Fibroblast of lung (primary cell): ENCODE data around the gene AOAH. TPM values are rescaled to one million over a fixed set of nuclear protein-coding genes. Genes with fewer than 3 reads are reported as not detected.

Experiments
- DNase-seq, 2 donors: peaks; one replicate each; pipeline versions ENCODE4 v3.0.0 to v3.0.0-alpha.2; 2010; ENCODE audit warnings: low read depth in 2 of 2
- H2AFZ ChIP-seq: 2 replicates; pipeline ENCODE4 v1.5.1; 2012; ENCODE audit warnings: low read length, control low read depth, inconsistent platforms
- H3K27ac ChIP-seq: 2 replicates; pipeline ENCODE4 v1.5.1; 2011; ENCODE audit warnings: low read length, control low read depth; ENCODE audit not compliant: insufficient read depth
- H3K27me3 ChIP-seq: 2 replicates; pipeline ENCODE4 v1.5.1; 2011; ENCODE audit warnings: mild to moderate bottlenecking, low read length; ENCODE audit not compliant: control insufficient read depth, insufficient read depth
- H3K36me3 ChIP-seq: 2 replicates; pipeline ENCODE4 v1.5.1; 2011; ENCODE audit warnings: low read length; ENCODE audit not compliant: control insufficient read depth, insufficient read depth
- H3K4me1 ChIP-seq: 2 replicates; pipeline ENCODE4 v1.5.1; 2011; ENCODE audit warnings: low read length; ENCODE audit not compliant: control insufficient read depth, insufficient read depth; ENCODE audit errors: extremely low read depth
- H3K4me2 ChIP-seq: 2 replicates; pipeline ENCODE4 v1.5.1; 2011; ENCODE audit warnings: low read length, control low read depth; ENCODE audit not compliant: insufficient read depth; ENCODE audit errors: extremely low read depth
- H3K4me3 ChIP-seq, 4 experiments: fragments of 200-600 bp in 1 of 4; sonication (generic) in 1 of 4; replicated peaks in 1 of 4; 2 replicates each; pipeline ENCODE4 v1.5.1; 2011 to 2016; ENCODE audit warnings: low read length in 4 of 4, low read depth in 3 of 4, mild to moderate bottlenecking in 3 of 4, control low read depth in 2 of 4, inconsistent platforms in 1 of 4, mixed read lengths in 1 of 4; ENCODE audit not compliant: insufficient read depth in 1 of 4; ENCODE audit errors: control extremely low read depth in 1 of 4
- H3K79me2 ChIP-seq: 2 replicates; pipeline ENCODE4 v1.5.1; 2012; ENCODE audit warnings: mild to moderate bottlenecking, low read length, inconsistent platforms; ENCODE audit not compliant: control insufficient read depth, insufficient read depth
- H3K9ac ChIP-seq: 2 replicates; pipeline ENCODE4 v1.5.1; 2011; ENCODE audit warnings: mild to moderate bottlenecking, low read length, control low read depth; ENCODE audit not compliant: insufficient read depth
- H3K9me3 ChIP-seq: 2 replicates; pipeline ENCODE4 v1.5.1; 2012; ENCODE audit warnings: low read depth, low read length; ENCODE audit not compliant: control insufficient read depth, insufficient read depth
- H4K20me1 ChIP-seq: 2 replicates; pipeline ENCODE4 v1.5.1; 2011; ENCODE audit warnings: low read length; ENCODE audit not compliant: control insufficient read depth, insufficient read depth; ENCODE audit errors: extremely low read depth
- CTCF ChIP-seq, 2 donors: IDR thresholded peaks in 1 of 2; conservative IDR thresholded peaks in 1 of 2; 1 replicate in 1 of 2; 2 replicates in 1 of 2; pipeline ENCODE4 v1.5.1; 2011 to 2012; ENCODE audit warnings: low read length in 2 of 2, control low read depth in 1 of 2, inconsistent platforms in 1 of 2, low read depth in 1 of 2, mild to moderate bottlenecking in 1 of 2
- EZH2 ChIP-seq: IDR thresholded peaks from 2 replicates; pipeline ENCODE4 v1.5.1; 2012; ENCODE audit warnings: low read length, control low read depth, mild to moderate bottlenecking; ENCODE audit errors: missing control alignments
- polyA plus RNA-seq, 2 donors: library from polyadenylated mRNA; depleted of rRNA in 1 of 2; stranded (reverse) in 1 of 2; unstranded in 1 of 2; fragments of >200 nt; gene quantifications; 2 replicates each; pipeline ENCODE4 v1.2.1, GENCODE V29; 2011 to 2012; ENCODE audit warnings: missing spikeins in 1 of 2
- total RNA-seq: library from RNA; depleted of rRNA; stranded (reverse); fragments of >200 nt; gene quantifications from 2 replicates; pipeline ENCODE4 v1.2.1, GENCODE V29; 2014

AOAH gene
- total and polyA plus RNA-seq, 2 donors (not counting 1 experiment from before 2014, with no cell fraction given) = not detected

DNA sequence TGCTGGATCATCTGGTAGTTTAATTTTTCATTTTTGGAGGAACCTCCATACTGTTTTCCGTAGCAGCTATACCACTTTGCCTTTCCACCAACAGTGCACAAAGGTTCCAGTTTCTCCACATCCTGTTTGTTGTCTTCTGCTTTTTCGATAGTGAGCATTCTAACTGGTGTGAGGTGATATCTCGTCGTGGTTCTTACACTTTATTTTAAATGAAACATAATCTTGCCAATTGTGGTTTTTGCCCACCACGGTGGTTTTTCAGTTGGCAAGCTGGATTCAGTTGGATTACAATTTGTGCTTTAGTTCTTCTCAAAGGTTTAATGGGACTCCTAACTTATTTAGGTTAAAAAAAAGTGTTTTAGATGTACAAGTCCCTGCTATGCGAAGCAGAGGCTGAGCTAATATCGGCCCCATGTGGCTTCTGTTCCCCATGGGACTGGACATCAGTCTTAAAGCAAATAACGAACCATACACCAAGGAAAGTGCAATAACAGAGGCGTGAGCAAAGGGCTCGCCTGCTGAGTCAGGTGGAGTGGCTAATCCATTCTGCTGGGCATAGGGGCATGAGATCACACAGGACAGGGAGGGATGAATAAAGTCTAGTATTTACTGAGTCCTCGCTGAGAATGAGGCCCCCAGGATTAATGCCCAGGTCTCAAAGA, 153.6 kb downstream of the AOAH start:
- Histone ChIP-seq H4K20me1 (no peaks in the 10 kb centered on the region), H3K36me3 (no peaks in the 10 kb centered on the region), H3K4me3 (no peak overlapping the region), H3K9me3 (no peaks in the 10 kb centered on the region), H3K27me3 (no peaks in the 10 kb centered on the region), H3K9ac (no peak overlapping the region), H3K79me2 (no peaks in the 10 kb centered on the region), H3K27ac (no peak overlapping the region), H3K4me1 (no peaks in the 10 kb centered on the region), H2AFZ (no peak overlapping the region), H3K4me2 (no peak overlapping the region)
- TF ChIP-seq EZH2 = no peak
- no peak for TF ChIP-seq CTCF (conservative IDR thresholded peaks at IDR 0.05 in 1 of 2, IDR thresholded peaks at IDR 0.05 in 1 of 2; ENCODE audit: low read depth in 1 of 2, low read length in 2 of 2)
- DNase-seq = no peak

- Histone ChIP-seq H2AFZ (no peak overlapping the region), H3K4me2 (no peak overlapping the region), H3K27ac (no peak overlapping the region), H3K4me3 (no peak overlapping the region), H3K4me1 (no peaks in the 10 kb centered on the region), H4K20me1 (no peaks in the 10 kb centered on the region), H3K9ac (no peak overlapping the region), H3K9me3 (no peaks in the 10 kb centered on the region), H3K27me3 (no peaks in the 10 kb centered on the region), H3K36me3 (no peaks in the 10 kb centered on the region), H3K79me2 (no peaks in the 10 kb centered on the region)
- TF ChIP-seq EZH2 (no peak), CTCF (conservative IDR thresholded peaks at IDR 0.05 in 1 of 2, IDR thresholded peaks at IDR 0.05 in 1 of 2; ENCODE audit: low read depth in 1 of 2, low read length in 2 of 2) (no peak)
- no peak for DNase-seq
Measured at GRCh38 chr7:36568452-36568849, 155.8 kb downstream of the AOAH start.

DNA sequence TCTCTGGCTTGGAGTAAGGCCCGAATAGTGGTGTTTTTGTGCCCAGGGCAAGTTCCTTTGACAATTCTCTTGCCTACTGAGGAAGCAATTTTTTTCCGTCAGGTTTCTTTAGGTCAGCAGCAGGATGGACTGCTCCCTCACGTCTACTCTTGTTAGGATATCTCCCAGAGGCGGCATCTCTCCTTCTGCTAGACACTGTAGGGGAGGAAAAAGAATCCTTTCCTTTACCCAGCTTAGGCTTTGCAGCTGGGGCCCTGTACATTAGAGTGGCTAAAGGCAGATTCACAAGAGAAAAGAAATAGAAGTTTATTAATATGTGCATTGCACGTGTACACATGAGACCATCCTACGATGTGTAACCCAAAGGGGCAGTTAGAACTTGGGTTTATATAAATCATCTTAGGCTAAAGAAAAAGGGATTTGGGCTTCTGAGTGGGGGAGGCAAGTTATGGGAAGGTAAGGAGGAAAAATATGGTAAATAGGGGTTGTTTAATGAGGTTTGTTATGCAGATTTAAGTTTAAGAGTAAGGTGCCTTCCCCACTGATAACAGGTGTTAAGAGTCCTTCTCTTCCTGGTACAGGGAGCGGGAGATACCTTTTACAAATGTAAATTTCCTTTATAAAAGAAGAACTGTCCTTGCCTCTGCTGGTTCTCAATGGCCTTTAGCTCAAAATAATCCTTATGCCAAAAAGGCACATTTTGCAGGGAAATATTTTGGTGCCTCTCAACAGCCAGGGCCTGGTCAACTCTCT, 156.4 kb downstream of the AOAH start:
- Histone ChIP-seq H3K9ac (no peak overlapping the region), H3K27ac (no peak overlapping the region), H3K27me3 (no peaks in the 10 kb centered on the region), H3K4me2 (no peak overlapping the region), H3K4me3 (no peak overlapping the region), H3K4me1 (no peaks in the 10 kb centered on the region), H4K20me1 (no peaks in the 10 kb centered on the region), H2AFZ (no peak overlapping the region), H3K79me2 (no peaks in the 10 kb centered on the region), H3K36me3 (no peaks in the 10 kb centered on the region), H3K9me3 (no peaks in the 10 kb centered on the region)
- no peak for TF ChIP-seq CTCF (conservative IDR thresholded peaks at IDR 0.05 in 1 of 2, IDR thresholded peaks at IDR 0.05 in 1 of 2; ENCODE audit: low read depth in 1 of 2, low read length in 2 of 2)
- no peak for TF ChIP-seq EZH2
- DNase-seq = no peak
